MCF 10A (cell line): ENCODE measurements around the gene BNC2. TPM values are rescaled to one million over a fixed set of nuclear protein-coding genes. Genes with fewer than 3 reads are reported as not detected.

Experiments
- BruUV-seq: library from RNA; stranded (reverse); fragments of 400-500 nt; replicated peaks from 2 replicates; lab custom pipeline; 2021; lab: Mats Ljungman, UMichigan
- CTCF ChIA-PET: fragments of 300-600 bp; sonication (Branson Sonifier 250); formaldehyde crosslinking; extraction: SDS; loops from one replicate; lab custom pipeline; 2021; ENCODE audit warnings: antibody characterized with exemption, inconsistent platforms; lab: Yijun Ruan, JAX
- POLR2A ChIA-PET: fragments of 300-600, 350-650 bp; sonication (Branson Sonifier 250); formaldehyde crosslinking; extraction: SDS; loops from one replicate; lab custom pipeline; 2020; ENCODE audit warnings: antibody characterized with exemption, inconsistent platforms; lab: Yijun Ruan, JAX
- DNase-seq: peaks from one replicate; pipeline ENCODE4 v3.0.0-alpha.2; 2018; ENCODE audit not compliant: unreplicated experiment
- H3K27ac Mint-ChIP-seq: one replicate; pipeline ENCODE4 v1.8.0; 2022; ENCODE audit warnings: mild to moderate bottlenecking, low read depth, mixed read lengths; ENCODE audit not compliant: unreplicated experiment
- H3K27me3 Mint-ChIP-seq: one replicate; pipeline ENCODE4 v1.8.0; 2022; ENCODE audit warnings: mixed read lengths; ENCODE audit not compliant: insufficient read depth, unreplicated experiment
- H3K36me3 Mint-ChIP-seq: one replicate; pipeline ENCODE4 v1.8.0; 2022; ENCODE audit warnings: mild to moderate bottlenecking, moderate library complexity, mixed read lengths; ENCODE audit not compliant: insufficient read depth, unreplicated experiment
- H3K4me1 Mint-ChIP-seq: one replicate; pipeline ENCODE4 v1.8.0; 2022; ENCODE audit warnings: mixed read lengths; ENCODE audit not compliant: insufficient read depth, unreplicated experiment
- H3K4me3 Mint-ChIP-seq: one replicate; pipeline ENCODE4 v1.8.0; 2022; ENCODE audit warnings: mild to moderate bottlenecking, moderate library complexity, mixed read lengths; ENCODE audit not compliant: unreplicated experiment
- H3K9me3 Mint-ChIP-seq: one replicate; pipeline ENCODE4 v1.8.0; 2022; ENCODE audit warnings: mixed read lengths; ENCODE audit not compliant: unreplicated experiment
- CTCF ChIP-seq: fragments of 200-600 bp; IDR thresholded peaks from one replicate; pipeline ENCODE4 v1.8.0; 2022; ENCODE audit warnings: antibody characterized with exemption, mild to moderate bottlenecking; ENCODE audit not compliant: unreplicated experiment
- intact Hi-C: fragments of 100-400 bp; cut with micrococcal nuclease; formaldehyde crosslinking; loops from 2 replicates; pipeline ENCODE4 v1.14.1; 2022
- total RNA-seq: library from RNA; stranded (reverse); gene quantifications from 2 replicates; pipeline ENCODE4 v1.2.3, GENCODE V29; 2022

The BNC2 gene
- total RNA-seq, 1 experiment from 2014 or later: not detected

GRCh38 chr9:16754662-16755061 lies 115.8 kb downstream of the BNC2 start:
- no peaks in the 10 kb centered on the region for H3K9me3 Mint-ChIP-seq
- H3K4me3 Mint-ChIP-seq: no peak overlapping the region
- H3K27me3 Mint-ChIP-seq: peaks cover 12% of the 10 kb centered on the region
- no TSS peak for BruUV-seq
- CTCF ChIA-PET: no interaction called here
- TF ChIP-seq CTCF: no peak
- no peaks in the 10 kb centered on the region for H3K36me3 Mint-ChIP-seq
- no peaks in the 10 kb centered on the region for H3K4me1 Mint-ChIP-seq
- DNase-seq: no peak
- no peak overlapping the region for H3K27ac Mint-ChIP-seq
- intact Hi-C loops: no loop called here
- POLR2A ChIA-PET: no interaction called here

- Mint-ChIP-seq H3K4me1 (no peaks in the 10 kb centered on the region), H3K36me3 (no peaks in the 10 kb centered on the region), H3K27me3 (peaks cover 12% of the 10 kb centered on the region), H3K4me3 (no peak overlapping the region), H3K9me3 (no peaks in the 10 kb centered on the region), H3K27ac (no peak overlapping the region)
- no peak for DNase-seq
- intact Hi-C loops: no loop called here
- POLR2A ChIA-PET: no interaction called here
- BruUV-seq: no TSS peak
- CTCF ChIA-PET: interaction anchor here (0.6 kb wide), 2 partner anchors 11 to 128 kb away, joined by 3 to 4 read pairs; no protein-coding TSS in a partner anchor
- TF ChIP-seq CTCF: no peak
Observed at GRCh38 chr9:16753256-16753655, 117.2 kb downstream of the BNC2 start.

- no peak for TF ChIP-seq CTCF
- no TSS peak for BruUV-seq
- CTCF ChIA-PET: no interaction called here
- Mint-ChIP-seq H3K27me3 (peaks cover 12% of the 10 kb centered on the region), H3K4me3 (no peak overlapping the region), H3K9me3 (no peaks in the 10 kb centered on the region), H3K4me1 (no peaks in the 10 kb centered on the region), H3K36me3 (no peaks in the 10 kb centered on the region), H3K27ac (no peak overlapping the region)
- POLR2A ChIA-PET: no interaction called here
- no peak for DNase-seq
- intact Hi-C loops: no loop called here
Observed at GRCh38 chr9:16752601-16753000, 117.9 kb downstream of the BNC2 start.

- Mint-ChIP-seq H3K27ac (no peak overlapping the region), H3K27me3 (no peaks in the 10 kb centered on the region), H3K4me1 (no peaks in the 10 kb centered on the region), H3K9me3 (no peaks in the 10 kb centered on the region), H3K4me3 (no peak overlapping the region), H3K36me3 (no peaks in the 10 kb centered on the region)
- POLR2A ChIA-PET: no interaction called here
- BruUV-seq: no TSS peak
- TF ChIP-seq CTCF: no peak
- intact Hi-C loops: no loop called here
- DNase-seq: no peak
- CTCF ChIA-PET: interaction anchor here (1.0 kb wide), 1 partner anchor 406 kb away, joined by 3 read pairs; no protein-coding TSS in a partner anchor
Observed at GRCh38 chr9:16750553-16750952, 119.9 kb downstream of the BNC2 start.
